ENCODE data around the gene LRRC32.
"Not testable (repeated sequence)": the region's sequence is repeated elsewhere in the genome, so short reads cannot be mapped to it uniquely, and the experiment has no call there.

The LRRC32 gene

GRCh38 chr11:76631566-76632308 is 38.8 kb downstream of the LRRC32 start:
- no peak overlapping the region for H3K4me3 ChIP-seq (ENCODE audit: low read depth, low read length)

GRCh38 chr11:76630600-76631281 is 39.8 kb downstream of the LRRC32 start:
- H3K4me3 ChIP-seq (ENCODE audit: low read depth, low read length): no peak overlapping the region

- H3K4me3 ChIP-seq (ENCODE audit: low read depth, low read length): no peak overlapping the region
Measured at GRCh38 chr11:76629853-76630599, 40.5 kb downstream of the LRRC32 start.

- H3K4me3 ChIP-seq (ENCODE audit: low read depth, low read length): no peak overlapping the region
Measured at GRCh38 chr11:76629116-76629852, 41.3 kb downstream of the LRRC32 start.

GRCh38 chr11:76628408-76628947 is 42.1 kb downstream of the LRRC32 start:
- H3K4me3 ChIP-seq (ENCODE audit: low read depth, low read length): no peak overlapping the region

- no peak overlapping the region for H3K4me3 ChIP-seq (ENCODE audit: low read depth, low read length)
Measured at GRCh38 chr11:76627606-76628005, 42.9 kb downstream of the LRRC32 start.

- no peak overlapping the region for H3K4me3 ChIP-seq (ENCODE audit: low read depth, low read length)
Measured at GRCh38 chr11:76626921-76627401, 43.6 kb downstream of the LRRC32 start.

- no peak overlapping the region for H3K4me3 ChIP-seq (ENCODE audit: low read depth, low read length)
Measured at GRCh38 chr11:76626266-76626665, 44.3 kb downstream of the LRRC32 start.

- H3K4me3 ChIP-seq (ENCODE audit: low read depth, low read length): no peak overlapping the region
Measured at GRCh38 chr11:76625472-76626186, 44.9 kb downstream of the LRRC32 start.

GRCh38 chr11:76624500-76625379 is 45.8 kb downstream of the LRRC32 start:
- H3K4me3 ChIP-seq (ENCODE audit: low read depth, low read length): no peak overlapping the region

GRCh38 chr11:76623884-76624419 is 46.6 kb downstream of the LRRC32 start:
- no peak overlapping the region for H3K4me3 ChIP-seq (ENCODE audit: low read depth, low read length)

GRCh38 chr11:76623171-76623883 is 47.2 kb downstream of the LRRC32 start:
- H3K4me3 ChIP-seq (ENCODE audit: low read depth, low read length): no peak overlapping the region

- H3K4me3 ChIP-seq (ENCODE audit: low read depth, low read length): no peak overlapping the region
Measured at GRCh38 chr11:76622493-76623094, 48.0 kb downstream of the LRRC32 start.

GRCh38 chr11:76621868-76622267 is 48.7 kb downstream of the LRRC32 start:
- no peak overlapping the region for H3K4me3 ChIP-seq (ENCODE audit: low read depth, low read length)

GRCh38 chr11:76621466-76621865 is 49.1 kb downstream of the LRRC32 start:
- H3K4me3 ChIP-seq (ENCODE audit: low read depth, low read length): no peak overlapping the region

GRCh38 chr11:76620489-76620888 is 50.1 kb downstream of the LRRC32 start:
- no peak overlapping the region for H3K4me3 ChIP-seq (ENCODE audit: low read depth, low read length)

GRCh38 chr11:76619801-76620200 is 50.7 kb downstream of the LRRC32 start:
- not testable (repeated sequence) for H3K4me3 ChIP-seq (ENCODE audit: low read depth, low read length)

Data from iPS-11a (cell line).